ENCODE measurements around the gene TMEM51. TPM values are rescaled to one million over a fixed set of nuclear protein-coding genes. Genes with fewer than 3 reads are reported as not detected.

Gene TMEM51, protein sequence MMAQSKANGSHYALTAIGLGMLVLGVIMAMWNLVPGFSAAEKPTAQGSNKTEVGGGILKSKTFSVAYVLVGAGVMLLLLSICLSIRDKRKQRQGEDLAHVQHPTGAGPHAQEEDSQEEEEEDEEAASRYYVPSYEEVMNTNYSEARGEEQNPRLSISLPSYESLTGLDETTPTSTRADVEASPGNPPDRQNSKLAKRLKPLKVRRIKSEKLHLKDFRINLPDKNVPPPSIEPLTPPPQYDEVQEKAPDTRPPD
- total RNA-seq (3.4 TPM), polyA plus RNA-seq (9.7 TPM)
- long read RNA-seq, donor 1 = 0 reads
- long read RNA-seq, donor 2, partial matches to known transcripts = 0 of 4 reads
- long read RNA-seq, donor 2, other reads (novel, unspliced or antisense) = 0 of 4 reads
- long read RNA-seq, donor 3, partial matches to known transcripts = 0 of 4 reads
- long read RNA-seq, donor 3, other reads (novel, unspliced or antisense) = 0 of 4 reads
- long read RNA-seq, donor 4 = 0 reads
- long read RNA-seq, donor 5, partial matches to known transcripts = 16 of 22 reads
- long read RNA-seq, donor 5, other reads (novel, unspliced or antisense) = 0 of 22 reads
- long read RNA-seq, donor 6 = 0 reads
- long read RNA-seq, donor 7 = 0 reads
- long read RNA-seq, donor 8, partial matches to known transcripts = 0 of 2 reads
- long read RNA-seq, donor 8, other reads (novel, unspliced or antisense) = 0 of 2 reads
- long read RNA-seq, donor 9, partial matches to known transcripts = 0 of 1 reads
- long read RNA-seq, donor 9, other reads (novel, unspliced or antisense) = 0 of 1 reads
- long read RNA-seq, donor 10, partial matches to known transcripts = 0 of 2 reads
- long read RNA-seq, donor 10, other reads (novel, unspliced or antisense) = 0 of 2 reads

- WGBS = 1% methylated on average over 56 of the region's 56 CpGs
- DNase-seq (ENCODE audit: low read depth in 6 of 9, low spot score in 9 of 9) = peak in 1 of 9 donors; percentile 29
These were observed at the start of gene TMEM51 for GRCh38 chr1:15153184-15153841. Gene TMEM51, plus strand, starts transcription at chr1:15153747. Its CDS starts 61,341 bp downstream, at chr1:15215088.

DNA sequence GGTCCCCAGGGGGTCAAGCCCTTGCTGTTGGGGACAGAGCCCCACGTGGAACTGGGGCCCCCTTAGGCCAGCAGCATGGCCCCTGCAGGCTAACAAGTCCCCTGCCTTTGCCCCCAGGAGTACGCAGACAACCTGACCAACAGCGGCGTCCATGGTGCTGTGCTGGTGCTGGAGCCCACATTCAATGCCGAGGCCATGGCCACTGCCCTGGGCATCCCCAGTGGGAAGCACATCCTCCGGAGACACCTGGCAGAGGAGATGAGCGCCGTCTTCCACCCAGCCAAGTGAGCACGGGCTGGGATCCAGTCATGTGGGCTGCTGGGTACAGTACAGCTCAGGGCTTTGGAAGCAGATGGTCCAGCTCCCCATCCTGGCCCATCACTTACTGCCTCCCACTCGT lies 49.6 kb upstream of the TMEM51 start:
- Histone ChIP-seq H3K4me3 (ENCODE audit: low read length in 2 of 2) (no peak overlapping the region), H3K27ac (ENCODE audit: low read depth in 1 of 2, low read length in 1 of 2) (no peak overlapping the region), H3K9me3 (ENCODE audit: control insufficient read depth in 2 of 2, insufficient read depth in 1 of 2, low read length in 1 of 2) (no peaks in the 10 kb centered on the region), H3K27me3 (ENCODE audit: control insufficient read depth in 2 of 2, insufficient read depth in 1 of 2, low read length in 1 of 2) (peaks cover 0 to 14% of the 10 kb centered on the region in 2 donors), H3K36me3 (ENCODE audit: control insufficient read depth in 2 of 2, insufficient read depth in 2 of 2, low read length in 1 of 2) (no peaks in the 10 kb centered on the region), H3K4me1 (ENCODE audit: control insufficient read depth in 2 of 2, insufficient read depth in 2 of 2, low read length in 2 of 2) (peaks cover 0 to 2% of the 10 kb centered on the region in 2 donors)
- no peak for DNase-seq (ENCODE audit: low read depth in 6 of 9, low spot score in 9 of 9)
- WGBS = 95% methylated on average over 10 of the region's 10 CpGs

More at GRCh38 chr1:15153184-15153841, at the start of gene TMEM51:
- peak within 1 kb of the TSS; percentile 26 to 53 for H3K27ac ChIP-seq (ENCODE audit: low read depth in 1 of 2, low read length in 1 of 2)
- no peaks in the 10 kb centered on the region for H3K36me3 ChIP-seq (ENCODE audit: control insufficient read depth in 2 of 2, insufficient read depth in 2 of 2, low read length in 1 of 2)
- H3K4me3 ChIP-seq (ENCODE audit: low read length in 2 of 2) = peak within 1 kb of the TSS; percentile 24 to 47
- peaks cover 0 to 1% of the 10 kb centered on the region in 2 donors for H3K9me3 ChIP-seq (ENCODE audit: control insufficient read depth in 2 of 2, insufficient read depth in 1 of 2, low read length in 1 of 2)
- H3K4me1 ChIP-seq (ENCODE audit: control insufficient read depth in 2 of 2, insufficient read depth in 2 of 2, low read length in 2 of 2) = peaks cover 23 to 48% of the 10 kb centered on the region in 2 donors
- peaks cover 37 to 58% of the 10 kb centered on the region in 2 donors for H3K27me3 ChIP-seq (ENCODE audit: control insufficient read depth in 2 of 2, insufficient read depth in 1 of 2, low read length in 1 of 2)

DNA sequence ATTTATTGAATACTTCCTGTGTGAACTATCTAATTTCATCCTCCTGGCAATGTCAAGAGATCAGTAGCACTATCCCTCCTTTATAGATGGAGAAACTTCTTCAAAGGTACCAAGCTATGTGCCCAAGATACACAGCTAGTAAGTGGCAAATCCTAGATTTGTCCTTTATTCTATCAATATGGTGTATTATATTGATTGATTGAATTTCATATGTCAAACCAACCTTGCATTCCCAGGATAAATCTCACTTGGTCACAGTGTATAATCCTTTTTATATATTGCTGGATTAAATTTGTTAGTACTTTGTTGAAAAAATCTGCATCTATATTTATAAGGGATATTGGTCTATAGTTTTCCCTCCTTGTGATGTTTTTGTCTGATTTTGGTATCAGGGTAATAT lies 48.8 kb upstream of the TMEM51 start:
- Histone ChIP-seq H3K36me3 (ENCODE audit: control insufficient read depth in 2 of 2, insufficient read depth in 2 of 2, low read length in 1 of 2) (no peaks in the 10 kb centered on the region), H3K27me3 (ENCODE audit: control insufficient read depth in 2 of 2, insufficient read depth in 1 of 2, low read length in 1 of 2) (peaks cover 0 to 13% of the 10 kb centered on the region in 2 donors), H3K27ac (ENCODE audit: low read depth in 1 of 2, low read length in 1 of 2) (no peak overlapping the region), H3K4me1 (ENCODE audit: control insufficient read depth in 2 of 2, insufficient read depth in 2 of 2, low read length in 2 of 2) (peaks cover 0 to 2% of the 10 kb centered on the region in 2 donors), H3K9me3 (ENCODE audit: control insufficient read depth in 2 of 2, insufficient read depth in 1 of 2, low read length in 1 of 2) (no peaks in the 10 kb centered on the region), H3K4me3 (ENCODE audit: low read length in 2 of 2) (no peak overlapping the region)
- no peak for DNase-seq (ENCODE audit: low read depth in 6 of 9, low spot score in 9 of 9)

GRCh38 chr1:15106608-15107007 lies 46.9 kb upstream of the TMEM51 start:
- Histone ChIP-seq H3K4me3 (ENCODE audit: low read length in 2 of 2) (no peak overlapping the region), H3K36me3 (ENCODE audit: control insufficient read depth in 2 of 2, insufficient read depth in 2 of 2, low read length in 1 of 2) (no peaks in the 10 kb centered on the region)
- 35% methylated on average over 7 of the region's 7 CpGs for WGBS

GRCh38 chr1:15107058-15107687 lies 46.4 kb upstream of the TMEM51 start:
- H3K27ac ChIP-seq (ENCODE audit: low read depth in 1 of 2, low read length in 1 of 2) = no peak overlapping the region
- no peaks in the 10 kb centered on the region for H3K36me3 ChIP-seq (ENCODE audit: control insufficient read depth in 2 of 2, insufficient read depth in 2 of 2, low read length in 1 of 2)
- DNase-seq (ENCODE audit: low read depth in 6 of 9, low spot score in 9 of 9) = no peak
- peaks cover 0 to 5% of the 10 kb centered on the region in 2 donors for H3K4me1 ChIP-seq (ENCODE audit: control insufficient read depth in 2 of 2, insufficient read depth in 2 of 2, low read length in 2 of 2)
- H3K4me3 ChIP-seq (ENCODE audit: low read length in 2 of 2) = no peak overlapping the region
- H3K9me3 ChIP-seq (ENCODE audit: control insufficient read depth in 2 of 2, insufficient read depth in 1 of 2, low read length in 1 of 2) = no peaks in the 10 kb centered on the region
- WGBS = 100% methylated on average over 1 of the region's 1 CpG
- no peaks in the 10 kb centered on the region for H3K27me3 ChIP-seq (ENCODE audit: control insufficient read depth in 2 of 2, insufficient read depth in 1 of 2, low read length in 1 of 2)

More at GRCh38 chr1:15106608-15107007, 46.9 kb upstream of the TMEM51 start:
- DNase-seq (ENCODE audit: low read depth in 6 of 9, low spot score in 9 of 9) = no peak
- H3K4me1 ChIP-seq (ENCODE audit: control insufficient read depth in 2 of 2, insufficient read depth in 2 of 2, low read length in 2 of 2) = no peaks in the 10 kb centered on the region
- H3K27ac ChIP-seq (ENCODE audit: low read depth in 1 of 2, low read length in 1 of 2) = no peak overlapping the region
- H3K27me3 ChIP-seq (ENCODE audit: control insufficient read depth in 2 of 2, insufficient read depth in 1 of 2, low read length in 1 of 2) = peaks cover 0 to under 1% of the 10 kb centered on the region in 2 donors
- no peaks in the 10 kb centered on the region for H3K9me3 ChIP-seq (ENCODE audit: control insufficient read depth in 2 of 2, insufficient read depth in 1 of 2, low read length in 1 of 2)

DNA sequence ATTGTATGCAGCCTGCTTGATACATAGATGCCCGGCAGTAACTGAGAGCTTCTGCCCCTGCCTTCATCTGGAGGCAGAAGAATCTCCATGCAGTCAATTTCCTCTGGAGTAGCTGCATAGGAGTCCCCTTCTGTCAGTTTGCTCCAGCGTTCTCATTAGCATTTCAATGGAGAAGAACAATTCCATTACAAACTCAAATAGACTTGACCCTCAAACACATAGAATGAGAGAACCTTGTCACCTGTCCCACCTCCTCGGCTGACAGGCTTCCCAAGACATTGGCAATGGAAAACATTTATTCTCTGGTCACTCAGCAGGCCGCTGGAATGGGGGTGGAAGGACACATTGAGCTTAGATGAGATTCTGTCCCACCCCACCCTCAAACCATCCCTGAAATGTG lies 45.6 kb upstream of the TMEM51 start:
- H3K9me3 ChIP-seq (ENCODE audit: control insufficient read depth in 2 of 2, insufficient read depth in 1 of 2, low read length in 1 of 2) = no peaks in the 10 kb centered on the region
- no peak for DNase-seq (ENCODE audit: low read depth in 6 of 9, low spot score in 9 of 9)
- no peak overlapping the region for H3K27ac ChIP-seq (ENCODE audit: low read depth in 1 of 2, low read length in 1 of 2)
- H3K4me1 ChIP-seq (ENCODE audit: control insufficient read depth in 2 of 2, insufficient read depth in 2 of 2, low read length in 2 of 2) = peaks cover 0 to 9% of the 10 kb centered on the region in 2 donors
- H3K27me3 ChIP-seq (ENCODE audit: control insufficient read depth in 2 of 2, insufficient read depth in 1 of 2, low read length in 1 of 2) = no peaks in the 10 kb centered on the region
- WGBS = 95% methylated on average over 4 of the region's 4 CpGs
- no peaks in the 10 kb centered on the region for H3K36me3 ChIP-seq (ENCODE audit: control insufficient read depth in 2 of 2, insufficient read depth in 2 of 2, low read length in 1 of 2)
- no peak overlapping the region for H3K4me3 ChIP-seq (ENCODE audit: low read length in 2 of 2)

- WGBS = 95% methylated on average over 9 of the region's 9 CpGs
- no peak for DNase-seq (ENCODE audit: low read depth in 6 of 9, low spot score in 9 of 9)
- no peaks in the 10 kb centered on the region for H3K9me3 ChIP-seq (ENCODE audit: control insufficient read depth in 2 of 2, insufficient read depth in 1 of 2, low read length in 1 of 2)
These were observed 43.2 kb upstream of the TMEM51 start for GRCh38 chr1:15110128-15110866.

DNA sequence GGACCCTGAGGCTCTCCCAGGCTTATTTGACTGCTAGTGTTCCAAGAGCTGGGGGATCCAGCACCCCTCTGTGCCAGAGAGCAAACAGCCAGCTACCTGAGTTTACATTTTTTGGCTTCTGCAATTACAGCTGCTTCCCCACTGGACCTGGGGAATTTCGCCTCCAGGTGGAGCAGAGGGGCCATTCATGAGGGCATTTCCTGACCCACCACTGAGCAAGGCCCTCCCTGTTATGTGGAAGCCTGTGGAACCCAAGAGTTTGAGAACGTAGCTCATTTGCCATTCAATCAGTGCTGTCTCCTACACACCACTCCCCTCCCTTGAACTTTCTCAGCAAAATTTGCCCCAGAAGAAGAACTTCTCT lies 42.7 kb upstream of the TMEM51 start:
- Histone ChIP-seq H3K4me1 (ENCODE audit: control insufficient read depth in 2 of 2, insufficient read depth in 2 of 2, low read length in 2 of 2) (peaks cover 0 to 9% of the 10 kb centered on the region in 2 donors), H3K27me3 (ENCODE audit: control insufficient read depth in 2 of 2, insufficient read depth in 1 of 2, low read length in 1 of 2) (no peaks in the 10 kb centered on the region), H3K27ac (ENCODE audit: low read depth in 1 of 2, low read length in 1 of 2) (no peak overlapping the region), H3K9me3 (ENCODE audit: control insufficient read depth in 2 of 2, insufficient read depth in 1 of 2, low read length in 1 of 2) (no peaks in the 10 kb centered on the region), H3K4me3 (ENCODE audit: low read length in 2 of 2) (no peak overlapping the region), H3K36me3 (ENCODE audit: control insufficient read depth in 2 of 2, insufficient read depth in 2 of 2, low read length in 1 of 2) (no peaks in the 10 kb centered on the region)
- no peak for DNase-seq (ENCODE audit: low read depth in 6 of 9, low spot score in 9 of 9)
- WGBS = 98% methylated on average over 2 of the region's 2 CpGs

More at GRCh38 chr1:15110128-15110866, 43.2 kb upstream of the TMEM51 start:
- no peaks in the 10 kb centered on the region for H3K27me3 ChIP-seq (ENCODE audit: control insufficient read depth in 2 of 2, insufficient read depth in 1 of 2, low read length in 1 of 2)
- no peak overlapping the region for H3K27ac ChIP-seq (ENCODE audit: low read depth in 1 of 2, low read length in 1 of 2)
- no peaks in the 10 kb centered on the region for H3K36me3 ChIP-seq (ENCODE audit: control insufficient read depth in 2 of 2, insufficient read depth in 2 of 2, low read length in 1 of 2)
- H3K4me1 ChIP-seq (ENCODE audit: control insufficient read depth in 2 of 2, insufficient read depth in 2 of 2, low read length in 2 of 2) = peaks cover 0 to 9% of the 10 kb centered on the region in 2 donors
- H3K4me3 ChIP-seq (ENCODE audit: low read length in 2 of 2) = no peak overlapping the region

All from thymus (tissue), 14 donors.